PC-9 (cell line): ENCODE data around the gene NAMPT.

Source experiments
- EZH2 ChIP-seq: fragments of 200-600 bp; sonication (generic); IDR thresholded peaks from 2 replicates; pipeline ENCODE4 v1.8.0; 2017; ENCODE audit warnings: antibody characterized with exemption, low read depth
- TF ChIP-seq, protein P1 (sequence below): fragments of 200-600 bp; sonication (generic); conservative IDR thresholded peaks from 2 replicates; pipeline ENCODE4 v1.6.1; 2017; ENCODE audit warnings: mixed run types, antibody characterized with exemption, mild to moderate bottlenecking, moderate library complexity

DNA sequence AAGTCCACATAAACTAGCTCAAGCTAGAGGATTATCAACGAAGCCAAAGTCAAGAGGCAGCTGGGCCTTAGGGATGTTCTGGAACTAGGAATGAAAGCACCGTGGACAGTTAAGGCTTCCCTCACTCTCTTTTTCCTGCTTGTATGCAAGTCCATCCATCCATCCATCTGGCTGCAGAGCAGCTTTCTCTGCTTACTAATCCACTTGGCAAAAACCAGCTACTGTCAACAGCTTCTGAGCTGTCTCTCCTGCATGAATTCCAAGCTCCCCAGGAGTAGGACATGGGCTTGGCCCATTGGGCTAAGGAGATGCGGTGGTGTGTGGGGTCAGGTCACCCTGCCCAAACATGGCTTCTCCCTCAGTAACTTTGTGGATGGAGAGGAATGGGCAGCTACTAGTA lies 66.2 kb downstream of the NAMPT start:
- TF ChIP-seq EZH2, result no peak
- TF ChIP-seq, protein P1, sequence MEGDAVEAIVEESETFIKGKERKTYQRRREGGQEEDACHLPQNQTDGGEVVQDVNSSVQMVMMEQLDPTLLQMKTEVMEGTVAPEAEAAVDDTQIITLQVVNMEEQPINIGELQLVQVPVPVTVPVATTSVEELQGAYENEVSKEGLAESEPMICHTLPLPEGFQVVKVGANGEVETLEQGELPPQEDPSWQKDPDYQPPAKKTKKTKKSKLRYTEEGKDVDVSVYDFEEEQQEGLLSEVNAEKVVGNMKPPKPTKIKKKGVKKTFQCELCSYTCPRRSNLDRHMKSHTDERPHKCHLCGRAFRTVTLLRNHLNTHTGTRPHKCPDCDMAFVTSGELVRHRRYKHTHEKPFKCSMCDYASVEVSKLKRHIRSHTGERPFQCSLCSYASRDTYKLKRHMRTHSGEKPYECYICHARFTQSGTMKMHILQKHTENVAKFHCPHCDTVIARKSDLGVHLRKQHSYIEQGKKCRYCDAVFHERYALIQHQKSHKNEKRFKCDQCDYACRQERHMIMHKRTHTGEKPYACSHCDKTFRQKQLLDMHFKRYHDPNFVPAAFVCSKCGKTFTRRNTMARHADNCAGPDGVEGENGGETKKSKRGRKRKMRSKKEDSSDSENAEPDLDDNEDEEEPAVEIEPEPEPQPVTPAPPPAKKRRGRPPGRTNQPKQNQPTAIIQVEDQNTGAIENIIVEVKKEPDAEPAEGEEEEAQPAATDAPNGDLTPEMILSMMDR, result no peak
